Kidney (tissue), 14 donors: ENCODE data around the gene CELF4. TPM values are rescaled to one million over a fixed set of nuclear protein-coding genes. Genes with fewer than 3 reads are reported as not detected.

Experiments
- DNase-seq, 5 donors: peaks; one replicate each; pipeline ENCODE4 v3.0.0-alpha.2; 2013 to 2020
- FAIRE-seq: peaks from 2 replicates; lab custom pipeline; 2012; peaks lifted over from hg19 to GRCh38; lab: Jason Lieb, UNC
- H3K27ac ChIP-seq, 2 donors: one replicate each; pipeline ENCODE4 v1.7.0; 2013; ENCODE audit warnings: low read depth in 2 of 2, low read length in 2 of 2, inconsistent platforms in 1 of 2
- H3K27me3 ChIP-seq: one replicate; pipeline ENCODE4 v1.7.1; 2013; ENCODE audit warnings: low read length, inconsistent platforms; ENCODE audit not compliant: control insufficient read depth, insufficient read depth
- H3K36me3 ChIP-seq, 3 donors: one replicate each; pipeline versions ENCODE4 v1.7.0 to v1.7.1; 2013; ENCODE audit warnings: low read length in 3 of 3, control low read depth in 1 of 3, inconsistent platforms in 1 of 3; ENCODE audit not compliant: insufficient read depth in 3 of 3, control insufficient read depth in 2 of 3
- H3K4me1 ChIP-seq, 3 donors: one replicate each; pipeline versions ENCODE4 v1.7.0 to v1.7.1; 2013; ENCODE audit warnings: low read length in 3 of 3, inconsistent platforms in 1 of 3, low read depth in 1 of 3; ENCODE audit not compliant: control insufficient read depth in 2 of 3, insufficient read depth in 2 of 3
- H3K4me3 ChIP-seq, 3 donors: one replicate each; pipeline versions ENCODE4 v1.7.0 to v1.8.1; 2013; ENCODE audit warnings: low read length in 3 of 3, control low read depth in 1 of 3, inconsistent platforms in 1 of 3
- H3K9ac ChIP-seq, 3 donors: one replicate each; pipeline versions ENCODE4 v1.7.0 to v1.7.1; 2013; ENCODE audit warnings: low read length in 3 of 3, control low read depth in 1 of 3, inconsistent platforms in 1 of 3
- H3K9me3 ChIP-seq, 3 donors: one replicate each; pipeline versions ENCODE4 v1.7.0 to v1.7.1; 2013; ENCODE audit warnings: low read length in 3 of 3, control low read depth in 1 of 3, inconsistent platforms in 1 of 3; ENCODE audit not compliant: control insufficient read depth in 2 of 3, insufficient read depth in 1 of 3
- intact Hi-C: fragments of 100-400 bp; cut with DNase I; formaldehyde crosslinking; loops from one replicate; pipeline ENCODE4 v1.11.1; 2022
- polyA plus RNA-seq: library from polyadenylated mRNA; stranded (reverse); fragments of 350-450 nt; fragmentation: Illumina TruSeq; extraction: RNeasy Lipid Tissue Mini Kit (QIAGEN cat#74804); gene quantifications from one replicate; pipeline ENCODE4 v1.2.3, GENCODE V29; 2014; ENCODE audit warnings: low read depth, low replicate concordance; ENCODE audit not compliant: insufficient read depth
- total RNA-seq: library from RNA; stranded (reverse); fragmentation: NEBNext Ultra II Directional; extraction: Animal tissue kit (Norgen Biotek cat#: 25700); gene quantifications from one replicate; pipeline ENCODE4 v1.2.1, GENCODE V29; 2021
- TF ChIP-seq, protein P1 (sequence below): IDR thresholded peaks from 3 replicates; pipeline ENCODE4 v1.5.1; 2012; ENCODE audit warnings: mild to moderate bottlenecking, moderate library complexity, borderline replicate concordance; ENCODE audit not compliant: insufficient read depth; ENCODE audit errors: extremely low read depth
- donor health status: control.
- donor health status: control.
- donor health status: control.
- donor health status: control.
- donor health status: control.
- donor health status: DM: yes; HTN: yes; CAD: no.
- donor health status: Normal renal cell carcinoma (clear cell type).

CELF4 gene
- total and polyA plus RNA-seq, 2 donors from 2014 or later: 0.85 to 1.5 TPM

GRCh38 chr18:37251679-37252078 is 313.9 kb downstream of the CELF4 start:
- Histone ChIP-seq H3K4me3 (no peak overlapping the region), H3K27me3 (peaks cover 3% of the 10 kb centered on the region), H3K9me3 (no peaks in the 10 kb centered on the region), H3K4me1 (no peaks in the 10 kb centered on the region), H3K36me3 (no peaks in the 10 kb centered on the region), H3K9ac (no peak overlapping the region), H3K27ac (no peak overlapping the region)
- FAIRE-seq: no peak
- intact Hi-C loops: no loop called here
- DNase-seq: no peak
- TF ChIP-seq, protein P1, sequence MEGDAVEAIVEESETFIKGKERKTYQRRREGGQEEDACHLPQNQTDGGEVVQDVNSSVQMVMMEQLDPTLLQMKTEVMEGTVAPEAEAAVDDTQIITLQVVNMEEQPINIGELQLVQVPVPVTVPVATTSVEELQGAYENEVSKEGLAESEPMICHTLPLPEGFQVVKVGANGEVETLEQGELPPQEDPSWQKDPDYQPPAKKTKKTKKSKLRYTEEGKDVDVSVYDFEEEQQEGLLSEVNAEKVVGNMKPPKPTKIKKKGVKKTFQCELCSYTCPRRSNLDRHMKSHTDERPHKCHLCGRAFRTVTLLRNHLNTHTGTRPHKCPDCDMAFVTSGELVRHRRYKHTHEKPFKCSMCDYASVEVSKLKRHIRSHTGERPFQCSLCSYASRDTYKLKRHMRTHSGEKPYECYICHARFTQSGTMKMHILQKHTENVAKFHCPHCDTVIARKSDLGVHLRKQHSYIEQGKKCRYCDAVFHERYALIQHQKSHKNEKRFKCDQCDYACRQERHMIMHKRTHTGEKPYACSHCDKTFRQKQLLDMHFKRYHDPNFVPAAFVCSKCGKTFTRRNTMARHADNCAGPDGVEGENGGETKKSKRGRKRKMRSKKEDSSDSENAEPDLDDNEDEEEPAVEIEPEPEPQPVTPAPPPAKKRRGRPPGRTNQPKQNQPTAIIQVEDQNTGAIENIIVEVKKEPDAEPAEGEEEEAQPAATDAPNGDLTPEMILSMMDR: no peak

DNA sequence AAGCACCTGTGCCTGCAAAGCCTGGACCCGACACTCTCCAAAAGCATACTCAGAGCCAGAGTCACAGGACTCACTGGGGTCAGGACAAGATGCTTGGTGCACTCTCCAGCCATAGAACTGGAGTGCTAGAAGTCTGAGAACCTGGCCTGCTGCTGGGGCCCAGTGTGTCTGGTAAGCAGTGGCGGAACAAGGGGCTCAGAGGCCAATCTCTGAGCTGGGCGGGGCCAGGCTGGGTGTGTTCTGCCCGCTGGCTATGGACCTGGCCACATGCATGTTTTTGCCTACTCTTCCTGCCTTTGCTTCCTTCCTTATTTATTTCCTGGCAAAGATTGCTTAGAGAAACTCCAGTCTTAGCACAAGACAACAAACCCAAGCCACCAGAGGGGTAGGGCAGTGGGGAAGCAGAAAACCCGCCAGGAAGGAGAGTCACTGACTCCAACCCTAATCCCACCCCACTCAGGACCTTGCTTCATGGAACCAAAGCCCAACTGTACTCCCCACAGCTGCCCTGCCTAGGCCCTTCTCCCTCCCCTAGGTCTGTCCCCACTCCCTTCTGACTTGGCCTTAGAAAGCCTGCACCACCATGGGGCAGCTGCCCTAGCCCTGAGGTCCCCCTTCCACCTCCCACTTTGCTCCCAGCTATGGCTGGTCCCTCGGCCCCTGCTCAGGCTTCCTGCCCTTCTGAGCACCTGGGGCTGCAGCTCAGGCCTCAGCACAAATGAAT is 315.5 kb downstream of the CELF4 start:
- Histone ChIP-seq H3K27ac (no peak overlapping the region), H3K9me3 (no peaks in the 10 kb centered on the region), H3K27me3 (peaks cover 3% of the 10 kb centered on the region), H3K4me3 (no peak overlapping the region), H3K36me3 (no peaks in the 10 kb centered on the region), H3K4me1 (no peaks in the 10 kb centered on the region), H3K9ac (no peak overlapping the region)
- intact Hi-C loops: no loop called here
- DNase-seq (no peak), FAIRE-seq (no peak)
- TF ChIP-seq, protein P1: no peak

GRCh38 chr18:37249171-37249886 is 316.3 kb downstream of the CELF4 start:
- no peaks in the 10 kb centered on the region for H3K4me1 ChIP-seq
- FAIRE-seq (no peak), DNase-seq (no peak)
- TF ChIP-seq, protein P1: no peak
- intact Hi-C loops: no loop called here
- no peak overlapping the region for H3K4me3 ChIP-seq
- H3K27me3 ChIP-seq: peaks cover 3% of the 10 kb centered on the region
- H3K9me3 ChIP-seq: no peaks in the 10 kb centered on the region
- no peak overlapping the region for H3K9ac ChIP-seq
- H3K27ac ChIP-seq: no peak overlapping the region
- H3K36me3 ChIP-seq: no peaks in the 10 kb centered on the region
